Astrocyte of the hippocampus (primary cell): ENCODE measurements around the gene VAC14.

ENCODE experiments used
- DNase-seq: peaks from one replicate; pipeline ENCODE4 v3.0.0; 2011; ENCODE audit warnings: low read depth, low spot score

VAC14 gene

GRCh38 chr16:70708366-70709246, 92.4 kb downstream of the VAC14 start:
- DNase-seq: no peak

DNA sequence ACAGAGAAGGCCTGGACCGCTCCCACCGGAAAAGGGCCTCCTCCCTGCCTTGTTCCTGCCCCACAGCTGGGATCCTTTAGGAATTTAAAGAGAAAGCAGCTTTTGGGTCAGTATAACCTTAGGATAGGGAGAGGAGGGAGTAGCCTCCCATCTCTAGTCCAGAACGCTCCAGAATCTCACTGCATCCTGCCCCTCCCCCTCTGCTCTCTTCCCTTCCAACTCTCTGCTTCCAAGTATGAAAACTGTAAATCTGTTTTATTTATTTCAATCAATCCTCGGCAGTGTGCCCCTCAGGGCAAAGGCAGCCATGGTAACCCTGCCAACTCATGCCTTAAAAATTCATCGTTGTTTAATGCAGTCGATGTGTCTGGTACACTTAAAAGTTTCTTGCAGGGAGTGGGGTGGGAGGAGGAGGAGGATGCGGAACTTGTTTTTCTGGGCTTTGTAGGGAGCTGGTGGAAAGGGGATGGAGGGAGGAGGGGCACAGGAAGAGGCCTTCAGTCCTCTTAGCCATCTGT, 94.0 kb downstream of the VAC14 start:
- DNase-seq: peak; percentile 65

DNA sequence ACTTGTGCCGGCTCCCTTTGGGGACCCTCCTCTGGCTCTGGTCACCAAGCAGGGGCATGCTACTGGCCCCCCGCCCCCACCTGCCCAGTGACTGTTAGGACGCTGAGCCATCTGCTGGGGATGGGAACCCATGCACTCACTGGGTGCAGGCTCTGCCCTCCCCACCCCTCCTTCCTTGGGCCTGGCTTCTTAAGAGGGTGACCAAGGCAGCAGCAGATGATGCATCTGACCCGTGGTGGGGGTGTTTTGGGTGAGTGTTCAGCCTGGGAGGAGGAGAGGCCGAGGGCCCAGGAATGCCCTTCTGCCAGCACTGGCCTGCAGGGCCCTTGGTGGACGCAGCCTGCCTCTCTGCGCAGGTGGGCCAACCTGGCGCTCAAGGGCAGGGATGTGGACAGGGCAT, 95.9 kb downstream of the VAC14 start:
- DNase-seq: no peak

DNA sequence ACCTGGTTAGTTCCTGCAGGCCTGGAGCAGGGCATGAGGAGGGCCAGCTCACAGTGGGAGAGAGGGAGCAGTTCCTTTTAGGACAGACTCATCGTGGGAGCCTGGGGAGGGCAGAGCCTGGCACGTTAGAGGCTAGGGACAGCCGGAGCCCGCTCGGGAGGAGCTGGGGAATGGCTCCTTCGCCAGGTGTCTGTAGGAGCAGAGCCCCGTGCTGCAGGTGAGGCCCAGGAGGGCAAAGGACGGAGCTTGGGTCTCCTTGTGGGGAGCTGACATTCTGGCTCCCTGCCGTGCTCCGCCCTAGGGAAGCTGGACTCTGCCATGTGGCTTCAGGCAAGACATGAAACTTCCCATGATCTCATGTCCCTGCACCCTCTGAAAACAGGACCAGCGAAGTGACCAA, 96.4 kb downstream of the VAC14 start:
- DNase-seq: no peak

GRCh38 chr16:70703835-70704381, 97.0 kb downstream of the VAC14 start:
- DNase-seq: no peak

DNA sequence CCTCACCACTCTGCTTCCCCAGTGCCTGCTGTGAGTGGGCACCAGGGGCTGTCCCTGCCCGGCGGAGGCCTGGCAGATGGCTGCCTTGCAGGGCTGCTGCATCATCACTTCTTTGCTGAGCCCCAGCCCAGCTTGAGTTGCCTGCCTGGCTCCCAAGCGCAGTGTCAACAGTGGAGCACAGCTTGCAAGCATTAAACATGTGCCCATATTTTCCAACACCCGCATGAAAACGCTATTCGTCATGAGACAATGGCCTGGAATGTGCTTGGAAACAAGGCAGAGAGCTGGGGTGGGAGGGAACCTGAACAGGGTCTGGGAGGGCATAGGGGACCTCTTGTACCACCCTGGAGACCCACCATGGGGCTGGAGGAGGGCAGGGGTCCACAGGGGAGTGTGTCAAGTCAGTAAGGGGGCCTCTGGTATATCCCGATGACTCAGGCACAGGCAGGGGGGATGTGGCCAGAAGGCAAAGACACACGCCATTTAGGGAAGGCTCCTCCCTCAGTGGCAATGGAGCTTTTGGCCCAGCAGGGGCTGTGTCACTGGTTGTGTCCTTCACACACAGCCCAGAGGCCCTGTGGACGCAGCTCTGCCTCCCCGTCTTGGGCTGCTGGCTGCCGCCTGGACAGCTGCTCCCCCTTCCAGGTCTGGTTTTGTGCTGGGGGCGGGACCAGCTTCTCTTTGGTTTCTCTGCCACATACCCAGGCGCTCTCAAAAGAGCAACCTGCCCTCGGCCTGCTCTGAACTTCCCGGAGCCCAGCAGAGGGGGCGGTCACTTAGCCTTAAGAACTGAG, 97.7 kb downstream of the VAC14 start:
- DNase-seq: peak; percentile 91

- DNase-seq: no peak
These were observed 98.3 kb downstream of the VAC14 start for GRCh38 chr16:70702624-70703023.

DNA sequence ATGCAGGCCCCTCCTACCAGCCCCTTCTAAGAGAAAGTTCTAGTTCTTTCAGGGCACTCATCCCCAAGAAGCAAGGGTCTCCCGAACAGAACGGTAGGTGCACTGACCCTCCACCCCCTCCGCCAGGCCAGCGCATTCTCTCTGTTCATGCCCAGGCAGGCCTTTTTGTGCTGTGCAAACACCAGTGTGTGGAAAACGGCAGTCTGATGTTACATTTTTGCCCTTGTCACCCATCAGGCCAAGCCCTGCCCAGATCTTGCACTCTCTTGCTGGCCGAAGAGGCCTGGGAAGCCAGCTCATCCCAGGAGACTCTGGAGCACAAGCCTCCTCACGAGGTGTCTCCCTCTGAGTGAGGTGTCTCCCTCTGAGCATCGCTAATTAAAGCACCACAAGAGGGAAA, 99.0 kb downstream of the VAC14 start:
- no peak for DNase-seq

- DNase-seq: no peak
These were observed 99.4 kb downstream of the VAC14 start for GRCh38 chr16:70701596-70701995.

DNA sequence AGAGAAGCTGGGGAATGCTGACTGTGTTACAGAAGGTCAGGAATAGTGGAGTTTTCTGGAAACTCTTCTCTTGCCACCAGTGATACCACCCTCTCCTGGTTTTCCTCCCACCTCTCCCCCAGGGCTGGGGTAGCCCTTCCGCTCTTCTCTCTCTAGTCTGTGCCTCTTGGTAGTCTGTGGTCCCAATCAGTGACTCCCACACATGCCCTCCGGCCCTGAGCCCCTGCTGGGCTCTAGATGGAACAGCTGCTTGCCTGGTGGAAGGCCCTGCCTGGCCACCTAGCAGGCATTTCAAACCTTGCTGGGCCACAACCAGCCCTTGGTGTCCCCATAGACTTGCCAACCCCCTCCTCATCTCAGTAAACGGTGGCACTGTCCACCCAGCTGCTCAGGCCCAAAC, 99.9 kb downstream of the VAC14 start:
- DNase-seq: no peak

DNA sequence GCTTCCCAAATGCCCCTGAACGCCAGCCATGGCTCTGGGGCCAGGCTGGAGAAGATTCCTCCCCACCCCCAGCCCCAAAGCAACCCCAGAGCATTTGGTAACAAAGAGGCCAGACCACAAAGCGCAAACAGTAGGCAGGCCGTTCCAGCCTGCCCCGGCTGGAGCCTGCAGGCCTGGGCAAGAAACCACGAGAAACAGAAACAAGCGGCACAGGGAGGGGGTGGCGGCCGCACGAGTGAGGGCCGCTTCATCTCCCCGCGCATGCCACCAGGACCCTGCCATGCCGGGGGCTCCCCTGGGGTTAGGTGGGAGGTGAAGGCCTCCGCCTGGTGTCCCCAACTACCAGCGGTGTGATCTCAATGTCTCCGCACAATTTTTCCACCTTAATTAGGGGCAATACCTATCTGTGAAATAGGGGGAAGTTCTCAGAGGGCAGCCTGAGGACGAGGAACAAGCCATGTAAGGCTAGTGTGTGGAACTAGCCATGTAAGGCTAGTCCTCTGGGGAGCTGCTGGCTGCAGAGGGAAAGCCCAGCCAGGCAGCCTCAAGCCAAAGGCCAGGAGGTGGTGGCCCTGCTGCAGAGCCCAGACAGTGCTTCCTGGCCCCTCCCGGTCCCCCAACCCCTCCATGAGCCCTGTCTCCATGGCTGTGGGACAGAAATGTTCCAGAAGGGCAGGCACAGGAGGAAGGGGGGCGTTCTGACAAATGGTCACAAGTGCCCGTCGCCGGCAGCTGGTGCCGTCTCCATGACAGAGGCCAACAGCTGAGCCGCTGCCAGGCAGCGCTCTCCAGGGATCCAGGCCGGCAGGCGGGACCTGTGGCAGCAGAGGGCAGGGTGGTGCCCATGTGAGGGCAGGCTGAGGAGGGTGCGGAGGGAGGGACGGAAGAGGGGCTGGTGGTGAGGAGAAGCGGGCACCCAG, 100.6 kb downstream of the VAC14 start:
- DNase-seq: peak; percentile 83

GRCh38 chr16:70699696-70700095, 101.3 kb downstream of the VAC14 start:
- DNase-seq: no peak

GRCh38 chr16:70698901-70699300, 102.1 kb downstream of the VAC14 start:
- no peak for DNase-seq

DNA sequence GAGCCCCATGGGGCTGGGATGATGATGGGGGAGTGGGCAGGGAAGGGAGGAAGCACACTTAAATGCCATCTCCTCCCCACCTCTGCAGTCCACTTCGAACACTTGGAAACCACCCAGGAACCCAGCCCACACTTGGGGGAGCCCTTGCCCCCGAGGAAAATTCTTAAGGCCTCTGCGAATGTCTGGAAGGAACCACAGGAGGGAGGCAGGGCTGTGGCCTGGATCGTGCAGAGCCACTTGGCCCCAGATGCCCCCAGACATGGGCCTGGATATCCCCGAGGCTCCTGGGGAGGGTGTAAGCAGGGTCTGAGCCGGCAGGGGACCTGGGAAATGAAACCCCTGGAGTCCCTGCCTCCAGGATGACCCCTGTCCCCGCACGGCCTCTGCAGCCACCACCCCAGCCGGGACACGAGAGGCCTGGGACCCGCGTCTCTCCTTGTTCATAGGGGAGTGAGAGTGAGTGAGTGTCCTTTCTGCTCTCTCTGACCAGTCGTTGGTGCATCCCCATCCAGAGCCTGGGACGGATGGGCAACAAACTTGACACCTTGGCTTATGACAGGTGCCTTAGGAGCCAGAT, 103.3 kb downstream of the VAC14 start:
- DNase-seq: peak; percentile 82

DNA sequence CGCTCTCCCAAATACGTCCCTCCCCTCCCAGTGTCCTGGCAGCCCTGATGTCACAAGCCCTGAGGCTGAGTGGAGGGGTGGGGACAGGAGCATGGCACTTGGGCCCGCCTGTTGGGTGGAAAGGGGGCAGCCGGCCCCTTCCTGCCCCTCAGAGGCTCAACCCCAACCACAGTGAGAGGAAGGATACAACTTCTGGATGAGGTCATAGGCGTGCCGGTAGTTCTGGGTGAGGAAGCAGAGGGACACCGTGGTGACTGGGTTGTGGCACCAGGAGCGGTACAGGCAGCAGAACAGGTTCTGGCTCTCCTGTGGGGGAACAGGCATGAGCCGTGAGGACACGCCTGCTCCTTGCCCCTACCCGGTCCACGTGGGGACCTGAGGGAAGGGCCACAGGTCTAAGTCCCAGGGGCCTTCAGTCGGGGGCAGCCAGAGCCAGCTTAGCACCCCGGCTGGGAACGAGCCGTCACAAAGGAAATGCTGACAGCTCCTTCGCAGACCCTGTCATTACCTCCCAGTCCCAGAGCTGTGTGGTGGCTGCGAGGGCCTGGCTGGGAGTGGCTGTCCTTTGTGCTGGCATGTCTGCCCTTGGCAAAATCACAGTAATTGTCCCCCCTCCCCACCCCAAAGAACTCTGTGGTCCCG, 103.9 kb downstream of the VAC14 start:
- DNase-seq: no peak

- no peak for DNase-seq
These were observed 104.6 kb downstream of the VAC14 start for GRCh38 chr16:70696355-70696754.

DNA sequence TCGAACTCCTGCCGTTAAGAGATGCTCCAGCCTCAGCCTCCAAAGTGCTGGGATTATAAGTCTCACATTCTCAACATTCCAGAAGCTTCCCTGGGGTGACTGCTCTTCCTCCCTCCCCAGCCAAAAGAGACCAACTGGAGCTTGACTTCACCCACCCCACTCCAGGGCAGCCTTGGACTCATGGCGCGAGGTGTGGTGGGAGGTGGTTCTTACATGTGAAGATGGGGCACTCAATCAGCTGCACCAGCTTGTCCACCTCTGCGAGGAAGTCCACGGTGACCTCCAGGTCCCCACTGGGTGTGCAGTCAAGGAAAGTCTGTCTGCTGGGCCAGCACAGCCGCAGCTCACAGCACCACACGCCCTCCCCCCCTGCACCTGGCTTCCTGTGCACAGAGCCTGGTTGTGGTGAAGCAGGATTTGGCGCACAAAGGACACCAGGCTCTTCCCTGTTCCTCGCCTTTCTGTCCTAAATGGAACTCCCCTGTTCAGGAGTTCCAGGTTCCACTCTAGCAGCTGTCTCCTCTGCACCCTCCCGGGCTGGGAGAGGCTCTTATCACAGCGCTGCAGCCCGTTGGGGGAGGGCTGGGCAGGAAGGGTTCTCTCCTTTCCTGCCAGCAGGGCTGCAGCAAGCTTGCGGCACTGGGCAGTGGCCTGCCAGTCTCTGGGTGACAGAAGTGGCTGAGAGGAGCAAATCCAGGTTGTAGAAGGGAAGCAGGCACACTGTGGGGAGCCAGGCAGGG, 105.5 kb downstream of the VAC14 start:
- DNase-seq: no peak

GRCh38 chr16:70694868-70695218, 106.1 kb downstream of the VAC14 start:
- DNase-seq: no peak

DNA sequence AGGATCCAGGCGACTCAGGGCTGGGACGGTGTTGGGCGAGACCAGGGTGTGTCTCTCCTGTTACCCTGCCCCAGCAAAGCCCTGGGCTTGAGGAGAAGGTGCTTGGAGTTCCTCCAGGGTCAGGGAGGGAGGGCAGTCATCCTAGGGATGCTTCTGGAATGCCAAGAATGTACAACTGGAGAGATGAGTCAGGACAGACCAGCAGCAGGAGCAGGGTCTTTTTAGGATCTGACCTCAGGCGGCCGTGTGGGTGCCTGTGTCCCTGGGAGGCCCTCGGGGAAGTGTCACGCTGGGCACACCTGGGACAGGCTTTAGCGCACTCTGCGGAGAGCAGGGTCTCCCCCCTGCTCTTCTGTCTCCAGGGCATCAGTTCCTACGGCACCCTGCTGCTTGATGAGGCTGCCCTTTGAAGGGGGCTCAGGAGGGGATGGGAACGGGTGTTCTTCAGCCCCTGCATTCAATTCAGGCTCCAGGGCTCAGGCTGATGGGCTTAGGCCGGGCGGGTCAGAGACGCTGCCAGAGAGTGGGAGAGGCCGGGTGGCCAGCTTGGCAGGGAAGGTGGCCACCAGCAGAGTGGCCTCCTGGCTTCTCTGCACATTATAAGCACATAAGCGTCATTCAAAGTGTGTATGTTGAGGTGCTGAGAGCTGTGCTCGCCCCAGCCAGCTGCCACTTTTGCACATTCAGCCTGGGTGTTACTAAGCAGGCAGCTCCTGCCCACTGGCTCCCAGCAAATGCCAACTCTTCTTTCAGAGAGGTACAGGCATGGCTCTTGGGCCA, 106.7 kb downstream of the VAC14 start:
- DNase-seq: peak; percentile 85
